ENCODE data around the gene BPTF. TPM values are rescaled to one million over a fixed set of nuclear protein-coding genes. Genes with fewer than 3 reads are reported as not detected.

Gene BPTF
- total and polyA plus RNA-seq, 2 experiments from 2014 or later: 50.5 to 83.9 TPM

GRCh38 chr17:67863624-67864247 lies 38.4 kb downstream of the BPTF start:
- Histone ChIP-seq H3K27ac (no peak overlapping the region), H3K36me3 (no peaks in the 10 kb centered on the region), H3K4me3 (no peak overlapping the region), H3K9me3 (ENCODE audit: low read depth) (no peaks in the 10 kb centered on the region), H3K4me1 (ENCODE audit: low read depth) (peaks cover 8% of the 10 kb centered on the region), H3K27me3 (no peaks in the 10 kb centered on the region)
- TF ChIP-seq, protein P1, sequence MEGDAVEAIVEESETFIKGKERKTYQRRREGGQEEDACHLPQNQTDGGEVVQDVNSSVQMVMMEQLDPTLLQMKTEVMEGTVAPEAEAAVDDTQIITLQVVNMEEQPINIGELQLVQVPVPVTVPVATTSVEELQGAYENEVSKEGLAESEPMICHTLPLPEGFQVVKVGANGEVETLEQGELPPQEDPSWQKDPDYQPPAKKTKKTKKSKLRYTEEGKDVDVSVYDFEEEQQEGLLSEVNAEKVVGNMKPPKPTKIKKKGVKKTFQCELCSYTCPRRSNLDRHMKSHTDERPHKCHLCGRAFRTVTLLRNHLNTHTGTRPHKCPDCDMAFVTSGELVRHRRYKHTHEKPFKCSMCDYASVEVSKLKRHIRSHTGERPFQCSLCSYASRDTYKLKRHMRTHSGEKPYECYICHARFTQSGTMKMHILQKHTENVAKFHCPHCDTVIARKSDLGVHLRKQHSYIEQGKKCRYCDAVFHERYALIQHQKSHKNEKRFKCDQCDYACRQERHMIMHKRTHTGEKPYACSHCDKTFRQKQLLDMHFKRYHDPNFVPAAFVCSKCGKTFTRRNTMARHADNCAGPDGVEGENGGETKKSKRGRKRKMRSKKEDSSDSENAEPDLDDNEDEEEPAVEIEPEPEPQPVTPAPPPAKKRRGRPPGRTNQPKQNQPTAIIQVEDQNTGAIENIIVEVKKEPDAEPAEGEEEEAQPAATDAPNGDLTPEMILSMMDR (IDR thresholded peaks at IDR 0.05; ENCODE audit: low read depth, low read length): no peak
- DNase-seq (ENCODE audit: low read depth in 1 of 2, low spot score in 1 of 2): no peak

DNA sequence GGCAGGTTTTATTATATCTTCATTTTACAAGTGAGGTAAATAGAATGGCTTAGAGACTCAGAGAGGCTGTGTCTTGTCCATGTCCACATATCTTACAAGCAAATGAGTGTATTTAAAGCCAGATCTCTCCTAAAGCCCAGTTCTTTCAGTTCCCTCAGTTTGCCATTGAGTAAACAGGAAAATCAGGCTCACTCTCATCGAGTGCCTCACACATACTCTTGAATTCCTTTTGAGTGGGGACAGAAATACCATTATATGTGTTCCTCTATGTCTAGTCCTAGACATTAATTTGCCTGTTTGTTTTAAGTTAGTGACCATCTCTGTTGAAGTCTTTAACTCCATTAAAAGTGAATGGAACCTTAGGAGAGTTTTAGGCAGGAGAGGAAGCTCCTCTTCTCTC lies 40.1 kb downstream of the BPTF start:
- no peak overlapping the region for H3K27ac ChIP-seq
- H3K36me3 ChIP-seq: no peaks in the 10 kb centered on the region
- no peaks in the 10 kb centered on the region for H3K9me3 ChIP-seq (ENCODE audit: low read depth)
- H3K4me3 ChIP-seq: no peak overlapping the region
- no peaks in the 10 kb centered on the region for H3K27me3 ChIP-seq
- H3K4me1 ChIP-seq (ENCODE audit: low read depth): no peaks in the 10 kb centered on the region
- DNase-seq (ENCODE audit: low read depth in 1 of 2, low spot score in 1 of 2): no peak
- TF ChIP-seq, protein P1 (IDR thresholded peaks at IDR 0.05; ENCODE audit: low read depth, low read length): no peak

DNA sequence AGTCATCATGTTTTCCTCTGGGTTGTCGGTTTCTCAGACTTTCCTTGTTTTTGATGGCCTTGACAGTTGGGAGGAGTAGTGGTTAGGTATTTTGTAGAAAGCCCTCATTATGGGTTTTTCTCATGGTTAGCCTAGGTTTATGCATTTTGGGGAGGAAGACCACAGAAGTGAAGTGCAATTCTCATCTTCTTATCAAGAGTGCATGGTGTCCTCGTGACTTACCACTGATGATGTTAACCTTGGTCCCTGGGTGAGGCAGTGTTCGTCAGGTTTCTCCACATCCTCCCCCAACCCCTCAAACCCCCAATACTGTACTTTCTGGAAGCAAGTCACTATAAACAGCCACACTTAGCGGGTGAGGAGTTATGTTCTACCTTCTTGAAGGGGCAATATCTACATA lies 42.3 kb downstream of the BPTF start:
- no peak for DNase-seq (ENCODE audit: low read depth in 1 of 2, low spot score in 1 of 2)
- Histone ChIP-seq H3K4me1 (ENCODE audit: low read depth) (no peaks in the 10 kb centered on the region), H3K27ac (no peak overlapping the region), H3K36me3 (no peaks in the 10 kb centered on the region), H3K9me3 (ENCODE audit: low read depth) (no peaks in the 10 kb centered on the region), H3K4me3 (no peak overlapping the region), H3K27me3 (no peaks in the 10 kb centered on the region)
- TF ChIP-seq, protein P1 (IDR thresholded peaks at IDR 0.05; ENCODE audit: low read depth, low read length): no peak

- TF ChIP-seq, protein P1 (IDR thresholded peaks at IDR 0.05; ENCODE audit: low read depth, low read length): no peak
- Histone ChIP-seq H3K36me3 (no peaks in the 10 kb centered on the region), H3K4me3 (no peak overlapping the region), H3K27ac (no peak overlapping the region), H3K4me1 (ENCODE audit: low read depth) (no peaks in the 10 kb centered on the region), H3K27me3 (no peaks in the 10 kb centered on the region), H3K9me3 (ENCODE audit: low read depth) (no peaks in the 10 kb centered on the region)
- DNase-seq (ENCODE audit: low read depth in 1 of 2, low spot score in 1 of 2): no peak
These were observed 42.9 kb downstream of the BPTF start for GRCh38 chr17:67868176-67868575.

GRCh38 chr17:67879662-67880061 lies 54.4 kb downstream of the BPTF start:
- Histone ChIP-seq H3K4me1 (ENCODE audit: low read depth) (no peaks in the 10 kb centered on the region), H3K27me3 (no peaks in the 10 kb centered on the region), H3K4me3 (no peak overlapping the region), H3K36me3 (peaks cover 27% of the 10 kb centered on the region), H3K9me3 (ENCODE audit: low read depth) (no peaks in the 10 kb centered on the region), H3K27ac (no peak overlapping the region)
- TF ChIP-seq, protein P1 (IDR thresholded peaks at IDR 0.05; ENCODE audit: low read depth, low read length): no peak
- no peak for DNase-seq (ENCODE audit: low read depth in 1 of 2, low spot score in 1 of 2)

Data from cardiac muscle cell (in vitro differentiated cells and primary cell).